K562 (cell line): ENCODE measurements around the gene CA7. TPM values are rescaled to one million over a fixed set of nuclear protein-coding genes. Genes with fewer than 3 reads are reported as not detected.

Experiments used
- CBX5 ChIP-seq: IDR thresholded peaks from 2 replicates; pipeline ENCODE4 v1.6.1; 2014; ENCODE audit warnings: low read depth, borderline replicate concordance
- CHCHD3 ChIP-seq: fragments of 250-450 bp; sonication (Bioruptor Pico); IDR thresholded peaks from 2 replicates; pipeline ENCODE4 v2.1.2; 2022; ENCODE audit warnings: mild to moderate bottlenecking
- CTBP1 ChIP-seq: fragments of 450-650 bp; IDR thresholded peaks from 2 replicates; pipeline ENCODE4 v1.6.1; 2016; ENCODE audit warnings: borderline replicate concordance
- ERF ChIP-seq: fragments of 450-650 bp; formaldehyde crosslinking; IDR thresholded peaks from 2 replicates; pipeline ENCODE4 v1.4.0; 2020; ENCODE audit warnings: mild to moderate bottlenecking, mixed read lengths
- HCFC1 ChIP-seq: IDR thresholded peaks from 2 replicates; pipeline ENCODE4 v1.6.1; 2012; ENCODE audit warnings: low read depth, low read length, improper control_type of control experiment
- HDAC1 ChIP-seq, 2 experiments: fragments of 450-650 bp; IDR thresholded peaks; 2 replicates each; pipeline ENCODE4 v1.6.1; 2016 to 2017; ENCODE audit warnings: inconsistent platforms in 1 of 2, mild to moderate bottlenecking in 1 of 2, moderate library complexity in 1 of 2
- HNRNPK ChIP-seq: fragments of 200-400 bp; formaldehyde crosslinking; IDR thresholded peaks from one replicate; pipeline ENCODE4 v1.6.1; 2018; ENCODE audit warnings: mild to moderate bottlenecking, low read depth, low read length; ENCODE audit not compliant: poor library complexity, severe bottlenecking
- L3MBTL2 ChIP-seq: fragments of 450-650 bp; IDR thresholded peaks from 2 replicates; pipeline ENCODE4 v1.6.1; 2016; ENCODE audit warnings: mild to moderate bottlenecking, moderate library complexity
- MLLT1 ChIP-seq, 2 experiments: fragments of 450-650 bp; IDR thresholded peaks; 2 replicates each; pipeline ENCODE4 v1.6.1; 2016
- PHB ChIP-seq: fragments of 250-450 bp; sonication (Bioruptor Pico); IDR thresholded peaks from 2 replicates; pipeline ENCODE4 v1.5.0; 2021
- PHTF2 ChIP-seq: fragments of 250-450 bp; sonication (Bioruptor Pico); IDR thresholded peaks from 2 replicates; pipeline ENCODE4 v1.5.0; 2021; ENCODE audit warnings: mild to moderate bottlenecking
- RHOXF2B ChIP-seq: fragments of 250-450 bp; sonication (Bioruptor Pico); conservative IDR thresholded peaks from 2 replicates; pipeline ENCODE4 v1.5.1; 2021
- SMC3 ChIP-seq: conservative IDR thresholded peaks from 2 replicates; pipeline ENCODE4 v1.6.1; 2011; ENCODE audit warnings: low read depth, low read length, improper control_type of control experiment; ENCODE audit not compliant: insufficient read depth
- TGIF2 ChIP-seq: sonication (generic); formaldehyde crosslinking; IDR thresholded peaks from 2 replicates; pipeline ENCODE4 v1.8.1; 2022; ENCODE audit warnings: mild to moderate bottlenecking, missing genetic modification reagents, moderate library complexity
- ZHX1 ChIP-seq: fragments of 150-350 bp; conservative IDR thresholded peaks from 2 replicates; pipeline ENCODE4 v1.6.1; 2014; ENCODE audit warnings: low read length
- ZNF23 ChIP-seq: fragments of 250-450 bp; sonication (Bioruptor Pico); IDR thresholded peaks from 2 replicates; pipeline ENCODE4 v1.4.0; 2020; ENCODE audit warnings: mild to moderate bottlenecking
- polyA plus RNA-seq, 8 experiments: library from polyadenylated mRNA; depleted of rRNA in 4 of 8; stranded (reverse) in 5 of 8; unstranded in 3 of 8; fragments of >200 nt; fragmentation: Nextera tagmentation in 2 of 8; fragmentation: Illumina TruSeq in 1 of 8; extraction: Ambion mirVana in 2 of 8; extraction: Trizol in 1 of 8; gene quantifications; 2 replicates each; pipeline versions ENCODE4 v1.2.1 to v1.2.3, GENCODE V29; 2011 to 2014; ENCODE audit warnings: inconsistent platforms in 1 of 8, missing spikeins in 1 of 8
- total RNA-seq, 7 experiments: library from RNA; depleted of rRNA in 6 of 7; stranded (reverse); fragments of >200 nt in 6 of 7; fragmentation: Illumina TruSeq in 2 of 7; extraction: Trizol in 2 of 7; gene quantifications; 2 replicates each; pipeline versions ENCODE4 v1.2.1 to v1.2.3, GENCODE V29; 2011 to 2021; ENCODE audit warnings: low replicate concordance in 1 of 7

Gene CA7
- total and polyA plus RNA-seq, 9 of the 15 experiments (the other 6 are each of a cell fraction or from before 2014, with no cell fraction given): 0.03 to 0.07 (median 0.05) TPM; not detected in 5

DNA sequence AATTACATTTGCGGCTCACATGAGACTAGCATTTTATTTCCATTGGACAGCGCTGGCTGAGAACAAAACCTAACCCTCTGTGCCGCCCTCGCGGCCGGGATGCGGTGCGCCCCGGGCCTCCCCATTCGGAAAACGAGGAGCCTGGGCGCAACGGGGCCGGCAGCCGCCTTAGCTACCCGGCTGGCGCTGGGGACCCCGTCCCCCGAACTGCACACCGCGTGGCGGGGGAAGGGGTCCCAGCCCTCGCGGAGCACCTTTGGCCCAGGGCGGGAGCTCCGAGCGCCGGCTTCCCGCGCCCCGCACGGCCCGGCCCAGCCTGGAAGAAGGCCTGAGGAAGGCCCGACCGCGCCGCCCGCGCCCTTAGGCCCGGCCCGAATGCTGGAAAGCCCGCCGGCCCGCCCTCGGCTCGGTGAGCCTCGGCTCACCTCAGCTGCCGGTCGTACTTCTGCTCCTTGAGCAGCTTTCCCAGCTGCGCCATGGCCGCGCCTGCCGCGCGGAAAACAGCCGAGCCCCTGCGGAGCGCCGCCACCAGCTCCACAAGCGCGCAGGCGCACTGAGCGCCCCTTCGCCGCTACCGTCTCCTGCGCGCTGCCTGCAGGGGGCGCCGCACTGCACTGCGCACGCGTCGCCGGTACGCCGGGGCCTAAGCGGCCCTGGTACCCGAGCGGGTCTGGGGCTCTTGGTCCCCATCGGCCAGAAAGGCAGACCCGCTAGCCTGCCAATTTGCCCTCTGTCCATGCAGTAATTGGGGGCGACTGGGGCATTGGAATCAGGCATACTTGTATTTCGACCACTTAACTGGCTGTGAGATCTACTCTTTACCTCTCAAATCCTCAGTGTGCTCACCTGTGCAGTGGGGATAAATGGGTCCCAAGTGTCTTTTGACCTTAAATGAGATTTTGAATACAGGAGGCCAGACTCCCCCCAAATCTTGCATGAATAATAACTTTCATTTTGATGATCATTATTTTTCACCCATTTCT lies 13.5 kb upstream of the CA7 start, which contains the start of gene NAE1 (continued):
- peak; percentile 60; the same call in 1 of the 2 replicates for TF ChIP-seq TGIF2
- TF ChIP-seq ZNF23 (CRISPR knock-in tag): no peak
- 0 out of 2 replicates have a peak, but pooled peaks have one; percentile 10 for TF ChIP-seq CBX5
- peak in 1 of 2 experiments; percentile 10; a peak in 1 of 4 replicates for TF ChIP-seq MLLT1 (IDR thresholded peaks at IDR 0.05)
- TF ChIP-seq RHOXF2B (CRISPR knock-in tag): no peak
- no peak for TF ChIP-seq ZHX1
- TF ChIP-seq L3MBTL2: peak; percentile 84
- no peak; the same call in 1 of the 2 replicates for TF ChIP-seq PHB (CRISPR knock-in tag)
- peak in 1 of 2 experiments; percentile 58; a peak in 1 of 4 replicates for TF ChIP-seq HDAC1 (IDR thresholded peaks at IDR 0.05)
- TF ChIP-seq PHTF2 (CRISPR knock-in tag): no peak
- TF ChIP-seq HNRNPK: peak; percentile 26
- peak; percentile 63 for TF ChIP-seq HCFC1
- TF ChIP-seq CTBP1: peak; percentile 93; the same call in 1 of the 2 replicates
- TF ChIP-seq SMC3: 0 out of 2 replicates have a peak, but pooled peaks have one; percentile 34
- peak; percentile 73; the same call in 1 of the 2 replicates for TF ChIP-seq CHCHD3 (CRISPR knock-in tag)
- peak; percentile 85; the same call in 1 of the 2 replicates for TF ChIP-seq ERF (CRISPR knock-in tag)
